IMR-90 (cell line): Measurements from ENCODE around the gene BASP1.

Source experiments
- BHLHE40 ChIP-seq: fragments of 150-350 bp; IDR thresholded peaks from 2 replicates; pipeline ENCODE4 v1.6.1; 2016; ENCODE audit warnings: mild to moderate bottlenecking, low read depth, low read length
- CEBPB ChIP-seq: IDR thresholded peaks from 2 replicates; pipeline ENCODE4 v1.6.1; 2012; ENCODE audit warnings: low read depth, low read length, improper control_type of control experiment
- CTCF ChIP-seq: conservative IDR thresholded peaks from 2 replicates; pipeline ENCODE4 v1.5.1; 2012; ENCODE audit warnings: mild to moderate bottlenecking, low read depth, low read length, improper control_type of control experiment
- FOS ChIP-seq: fragments of 150-350 bp; IDR thresholded peaks from 2 replicates; pipeline ENCODE4 v1.6.1; 2016; ENCODE audit warnings: low read depth, low read length
- MAFK ChIP-seq: IDR thresholded peaks from 2 replicates; pipeline ENCODE4 v1.6.1; 2012; ENCODE audit warnings: low read depth, low read length, improper control_type of control experiment
- MXI1 ChIP-seq: IDR thresholded peaks from 2 replicates; pipeline ENCODE4 v1.6.1; 2012; ENCODE audit warnings: low read depth, mild to moderate bottlenecking, low read length, moderate library complexity, borderline replicate concordance
- POLR2A ChIP-seq: IDR thresholded peaks from 2 replicates; pipeline ENCODE4 v1.6.1; 2012; ENCODE audit warnings: mild to moderate bottlenecking, low read depth, low read length
- RCOR1 ChIP-seq: IDR thresholded peaks from 2 replicates; pipeline ENCODE4 v1.6.1; 2012; ENCODE audit warnings: mild to moderate bottlenecking, low read length, improper control_type of control experiment; ENCODE audit not compliant: insufficient replicate concordance
- RFX5 ChIP-seq: IDR thresholded peaks from 2 replicates; pipeline ENCODE4 v1.8.0; 2012; ENCODE audit warnings: low read depth, mild to moderate bottlenecking, low read length, moderate library complexity
- USF2 ChIP-seq: fragments of 150-350 bp; IDR thresholded peaks from 2 replicates; pipeline ENCODE4 v1.6.1; 2017; ENCODE audit warnings: mild to moderate bottlenecking, antibody characterized with exemption, low read length, low read depth

GRCh38 chr5:17229313-17229712 lies 11.9 kb downstream of the BASP1 start:
- TF ChIP-seq POLR2A (no peak), RCOR1 (no peak), CTCF (no peak), FOS (no peak), MXI1 (no peak), MAFK (no peak), USF2 (no peak), BHLHE40 (no peak), CEBPB (no peak), RFX5 (no peak)
